Mucosa of stomach (tissue), 1 donor: Measurements from ENCODE around the gene ZNF729.

Experiments used
- H3K27me3 ChIP-seq: one replicate; pipeline ENCODE4 v1.7.0; 2013; ENCODE audit warnings: mild to moderate bottlenecking, low read length; ENCODE audit not compliant: control insufficient read depth, insufficient read depth
- H3K36me3 ChIP-seq: one replicate; pipeline ENCODE4 v1.7.0; 2013; ENCODE audit warnings: low read length; ENCODE audit not compliant: control insufficient read depth, insufficient read depth
- H3K4me1 ChIP-seq: one replicate; pipeline ENCODE4 v1.7.0; 2013; ENCODE audit warnings: mild to moderate bottlenecking, low read length; ENCODE audit not compliant: control insufficient read depth, insufficient read depth
- H3K4me3 ChIP-seq: one replicate; pipeline ENCODE4 v1.7.0; 2013; ENCODE audit warnings: low read length
- H3K9ac ChIP-seq: one replicate; pipeline ENCODE4 v1.7.0; 2013; ENCODE audit warnings: mild to moderate bottlenecking, low read length, moderate library complexity
- H3K9me3 ChIP-seq: one replicate; pipeline ENCODE4 v1.7.0; 2013; ENCODE audit warnings: mild to moderate bottlenecking, low read length, moderate library complexity; ENCODE audit not compliant: control insufficient read depth
- donor health status: Pancreatic carcinoma.

ZNF729 gene

GRCh38 chr19:22354665-22355064 is 68.4 kb downstream of the ZNF729 start:
- Histone ChIP-seq H3K4me1 (no peaks in the 10 kb centered on the region), H3K36me3 (no peaks in the 10 kb centered on the region), H3K9me3 (no peaks in the 10 kb centered on the region), H3K27me3 (no peaks in the 10 kb centered on the region), H3K9ac (no peak overlapping the region), H3K4me3 (no peak overlapping the region)
